ENCODE results near the gene TMX2. TPM values are rescaled to one million over a fixed set of nuclear protein-coding genes. Genes with fewer than 3 reads are reported as not detected.

Gene TMX2
- total and polyA plus RNA-seq, 7 donors: 25.2 to 136 (median 37.9) TPM

DNA sequence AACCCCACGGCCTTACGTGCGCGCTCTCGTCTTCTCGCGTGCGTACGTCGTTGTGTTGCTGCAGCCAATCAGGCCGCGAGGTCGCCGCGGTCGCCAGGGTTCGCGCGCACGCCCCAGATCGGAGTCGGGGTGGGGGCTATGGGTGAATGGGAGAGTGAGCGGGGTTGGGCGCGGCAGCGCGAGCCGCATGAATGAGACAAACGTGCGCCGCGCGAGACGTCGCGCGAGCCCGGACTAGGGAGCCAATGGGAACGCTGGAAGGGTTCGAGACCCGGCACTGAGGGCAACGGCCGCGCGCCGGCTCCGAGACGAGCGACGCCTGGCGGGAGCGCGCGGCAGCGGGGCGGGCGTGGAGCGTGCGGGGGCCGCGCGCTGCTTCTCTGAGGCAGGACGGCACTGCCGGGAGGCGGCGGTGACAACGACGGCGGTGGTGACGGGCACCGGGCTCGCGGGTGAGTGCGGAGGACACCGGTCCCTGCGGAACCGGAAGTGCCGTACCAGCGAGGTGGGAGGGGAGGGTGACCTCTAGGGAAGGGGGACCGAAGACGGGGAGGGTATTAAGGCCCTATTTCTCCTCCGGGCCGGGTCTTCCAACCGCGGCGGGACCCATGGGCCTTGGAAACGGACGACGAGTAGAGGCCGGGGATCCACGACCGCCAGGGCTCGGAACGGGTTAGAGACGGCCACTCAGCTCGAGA is 44.5 kb upstream of the TMX2 start, which contains the start of gene ZDHHC5:
Gene ZDHHC5 (plus strand): TSS at position 379 of the 698 bp plus-strand sequence. CDS start 4,977 bp downstream, outside the sequence.
- intact Hi-C loops (cut with DNase I): loop anchor here (2.0 to 10.0 kb wide), 9 partner anchors 44 to 1944 kb away; partner anchors contain the start of genes CTNND1, LPXN, MED19 and P2RX3
- Histone ChIP-seq H3K4me3 (peak within 1 kb of the TSS; percentile 67 to 98 (median 84)), H3K27ac (peak within 1 kb of the TSS; percentile 92 to 99 (median 98)), H3K27me3 (no peaks in the 10 kb centered on the region), H3K9me3 (no peaks in the 10 kb centered on the region), H3K4me1 (peaks cover 0 to 30% (median 28%) of the 10 kb centered on the region in 4 donors), H3K36me3 (peaks cover 0 to 13% (median 7%) of the 10 kb centered on the region in 4 donors)
- WGBS, 2 donors: 0% methylated on average over 96 of the region's 96 CpGs
- TF ChIP-seq EP300 (IDR thresholded peaks at IDR 0.05) (no peak), POLR2A (IDR thresholded peaks at IDR 0.05) (peak; percentile 37 to 63), POLR2AphosphoS5 (IDR thresholded peaks at IDR 0.05) (peak; percentile 7 to 90 (median 77))
- TF ChIP-seq, protein P1, sequence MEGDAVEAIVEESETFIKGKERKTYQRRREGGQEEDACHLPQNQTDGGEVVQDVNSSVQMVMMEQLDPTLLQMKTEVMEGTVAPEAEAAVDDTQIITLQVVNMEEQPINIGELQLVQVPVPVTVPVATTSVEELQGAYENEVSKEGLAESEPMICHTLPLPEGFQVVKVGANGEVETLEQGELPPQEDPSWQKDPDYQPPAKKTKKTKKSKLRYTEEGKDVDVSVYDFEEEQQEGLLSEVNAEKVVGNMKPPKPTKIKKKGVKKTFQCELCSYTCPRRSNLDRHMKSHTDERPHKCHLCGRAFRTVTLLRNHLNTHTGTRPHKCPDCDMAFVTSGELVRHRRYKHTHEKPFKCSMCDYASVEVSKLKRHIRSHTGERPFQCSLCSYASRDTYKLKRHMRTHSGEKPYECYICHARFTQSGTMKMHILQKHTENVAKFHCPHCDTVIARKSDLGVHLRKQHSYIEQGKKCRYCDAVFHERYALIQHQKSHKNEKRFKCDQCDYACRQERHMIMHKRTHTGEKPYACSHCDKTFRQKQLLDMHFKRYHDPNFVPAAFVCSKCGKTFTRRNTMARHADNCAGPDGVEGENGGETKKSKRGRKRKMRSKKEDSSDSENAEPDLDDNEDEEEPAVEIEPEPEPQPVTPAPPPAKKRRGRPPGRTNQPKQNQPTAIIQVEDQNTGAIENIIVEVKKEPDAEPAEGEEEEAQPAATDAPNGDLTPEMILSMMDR (IDR thresholded peaks at IDR 0.05): peak in 1 of 4 experiments; percentile 54
- DNase-seq: peak; percentile 100

GRCh38 chr11:57668434-57668782 is 44.0 kb upstream of the TMX2 start:
- H3K27ac ChIP-seq: peak overlapping the region; percentile 92 to 99 (median 98)
- whole genome bisulfite sequencing, 2 donors: 0% methylated on average over 31 of the region's 31 CpGs
- intact Hi-C loops (cut with DNase I): loop anchor here (2.0 to 10.0 kb wide), 9 partner anchors 44 to 1944 kb away; partner anchors contain the start of genes CTNND1, LPXN, MED19 and P2RX3
- peaks cover 3 to 15% (median 11%) of the 10 kb centered on the region in 4 donors for H3K36me3 ChIP-seq
- H3K27me3 ChIP-seq: no peaks in the 10 kb centered on the region
- peak overlapping the region; percentile 67 to 98 (median 84) for H3K4me3 ChIP-seq
- no peaks in the 10 kb centered on the region for H3K9me3 ChIP-seq
- peaks cover 0 to 30% (median 28%) of the 10 kb centered on the region in 4 donors for H3K4me1 ChIP-seq
- TF ChIP-seq, protein P1 (IDR thresholded peaks at IDR 0.05): no peak
- no peak for TF ChIP-seq POLR2AphosphoS5 (IDR thresholded peaks at IDR 0.05)
- TF ChIP-seq EP300 (IDR thresholded peaks at IDR 0.05): no peak
- no peak for TF ChIP-seq POLR2A (IDR thresholded peaks at IDR 0.05)
- no peak for DNase-seq

- no peak for DNase-seq
- Histone ChIP-seq H3K4me3 (no peak overlapping the region), H3K27ac (no peak overlapping the region), H3K9me3 (no peaks in the 10 kb centered on the region), H3K4me1 (peaks cover 0 to 20% (median 12%) of the 10 kb centered on the region in 4 donors), H3K27me3 (no peaks in the 10 kb centered on the region), H3K36me3 (peaks cover 7 to 48% (median 26%) of the 10 kb centered on the region in 4 donors)
- TF ChIP-seq EP300 (IDR thresholded peaks at IDR 0.05) (no peak), POLR2AphosphoS5 (IDR thresholded peaks at IDR 0.05) (no peak), POLR2A (IDR thresholded peaks at IDR 0.05) (no peak)
- TF ChIP-seq, protein P1 (IDR thresholded peaks at IDR 0.05): no peak
- intact Hi-C loops (cut with DNase I): no loop called here
Observed at GRCh38 chr11:57674251-57674650, 38.1 kb upstream of the TMX2 start.

DNA sequence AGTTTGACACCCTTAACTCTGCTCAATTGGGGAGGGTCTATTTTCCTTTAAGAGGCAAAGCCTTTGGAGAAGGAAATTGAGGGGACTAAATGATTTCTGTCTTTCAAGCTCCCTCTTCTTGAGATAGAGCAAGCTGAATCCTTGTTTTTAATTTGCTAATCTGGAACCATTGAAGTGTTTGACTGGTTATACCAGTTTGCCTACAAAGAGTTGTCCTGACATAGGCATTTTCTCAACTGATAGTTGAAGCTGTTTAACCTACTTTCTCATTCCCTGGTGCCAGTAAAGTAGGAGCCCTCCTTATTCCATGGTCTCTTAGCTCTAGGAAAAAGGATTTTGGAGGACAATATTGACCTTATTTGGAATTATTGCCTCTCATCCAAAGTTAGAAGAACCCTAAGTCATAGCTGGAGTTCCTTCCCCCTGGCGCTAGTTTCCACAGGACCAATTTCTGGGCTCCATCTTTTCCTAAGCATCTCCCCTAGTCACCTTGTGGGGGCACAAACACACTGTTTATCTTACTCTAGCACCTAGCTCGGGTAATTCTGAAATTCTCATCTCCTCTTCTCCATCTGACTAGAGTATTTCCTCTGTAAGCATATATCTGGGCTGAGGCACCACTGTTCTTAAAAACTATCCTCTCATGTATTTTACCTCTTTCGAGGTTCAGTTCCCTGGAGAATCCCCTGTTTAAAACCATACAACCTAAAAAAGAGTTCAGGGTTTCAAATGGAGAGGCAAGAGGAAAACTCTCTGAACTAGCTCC is 37.0 kb upstream of the TMX2 start:
- H3K27ac ChIP-seq: no peak overlapping the region
- no peak for DNase-seq
- 85 to 86% methylated on average over 3 of the region's 3 CpGs for WGBS, 2 donors
- no peaks in the 10 kb centered on the region for H3K27me3 ChIP-seq
- TF ChIP-seq POLR2AphosphoS5 (IDR thresholded peaks at IDR 0.05) (no peak), EP300 (IDR thresholded peaks at IDR 0.05) (no peak), POLR2A (IDR thresholded peaks at IDR 0.05) (no peak)
- TF ChIP-seq, protein P1 (IDR thresholded peaks at IDR 0.05): no peak
- intact Hi-C loops (cut with DNase I): no loop called here
- H3K4me1 ChIP-seq: peaks cover 0 to 17% (median 5%) of the 10 kb centered on the region in 4 donors
- H3K4me3 ChIP-seq: no peak overlapping the region
- H3K9me3 ChIP-seq: no peaks in the 10 kb centered on the region
- peaks cover 7 to 48% (median 26%) of the 10 kb centered on the region in 4 donors for H3K36me3 ChIP-seq
